GM12875 (cell line): ENCODE data around the gene KIF5C.

Experiments
- H3K4me3 ChIP-seq: one replicate; pipeline ENCODE4 v1.5.1; 2011; ENCODE audit warnings: low read depth, low read length, control low read depth
- CTCF ChIP-seq: IDR thresholded peaks from 2 replicates; pipeline ENCODE4 v1.5.1; 2011; ENCODE audit warnings: low read depth, mild to moderate bottlenecking, control low read depth, inconsistent platforms, low read length, moderate library complexity, borderline replicate concordance; ENCODE audit not compliant: insufficient read depth

KIF5C gene

DNA sequence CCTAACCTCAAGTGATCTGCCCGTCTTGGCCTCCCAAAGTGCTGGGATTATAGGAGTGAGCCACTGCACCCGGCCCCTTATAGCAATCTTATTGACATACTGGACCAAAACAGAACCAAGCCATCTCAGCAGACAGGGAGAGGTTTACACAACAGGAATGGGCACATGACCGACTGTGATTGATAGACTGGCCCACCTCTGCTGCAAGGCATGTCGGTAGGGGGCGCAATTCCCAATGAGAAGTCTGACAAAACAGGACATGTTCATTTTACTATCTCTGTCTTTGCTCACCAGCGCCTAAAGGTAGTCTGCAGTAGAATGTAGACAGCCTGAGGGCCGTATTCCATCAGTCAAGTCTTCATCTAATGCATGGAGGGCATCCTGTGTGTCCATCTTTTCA is 165.4 kb downstream of the KIF5C start:
- TF ChIP-seq CTCF, result peak; percentile 85
- H3K4me3 ChIP-seq, result no peak overlapping the region

- TF ChIP-seq CTCF, result no peak
- H3K4me3 ChIP-seq, result no peak overlapping the region
Measured at GRCh38 chr2:149041482-149041881, 166.5 kb downstream of the KIF5C start.

- no peak for TF ChIP-seq CTCF
Measured at GRCh38 chr2:149042881-149043280, 167.9 kb downstream of the KIF5C start.

DNA sequence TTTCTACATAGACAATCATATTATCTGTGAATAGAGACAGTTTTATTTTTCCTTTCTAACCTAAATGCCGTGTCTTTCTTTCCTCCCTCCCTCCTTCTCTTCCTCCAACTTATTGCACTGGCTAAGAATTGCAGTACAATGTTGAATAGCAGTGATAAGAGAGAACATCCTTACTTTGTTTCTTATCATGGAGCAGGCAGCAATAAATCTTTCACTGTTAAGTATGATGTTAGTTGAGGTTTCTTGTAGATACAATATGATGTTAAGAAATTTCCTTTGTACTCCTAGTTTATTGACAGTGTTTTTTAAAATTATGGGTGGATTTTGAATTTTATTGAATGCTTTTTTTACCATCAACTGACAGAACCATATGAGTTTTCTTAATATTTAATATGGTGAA is 169.5 kb downstream of the KIF5C start:
- H3K4me3 ChIP-seq, result no peak overlapping the region
- no peak for TF ChIP-seq CTCF

More at GRCh38 chr2:149042881-149043280, 167.9 kb downstream of the KIF5C start:
- H3K4me3 ChIP-seq, result no peak overlapping the region

DNA sequence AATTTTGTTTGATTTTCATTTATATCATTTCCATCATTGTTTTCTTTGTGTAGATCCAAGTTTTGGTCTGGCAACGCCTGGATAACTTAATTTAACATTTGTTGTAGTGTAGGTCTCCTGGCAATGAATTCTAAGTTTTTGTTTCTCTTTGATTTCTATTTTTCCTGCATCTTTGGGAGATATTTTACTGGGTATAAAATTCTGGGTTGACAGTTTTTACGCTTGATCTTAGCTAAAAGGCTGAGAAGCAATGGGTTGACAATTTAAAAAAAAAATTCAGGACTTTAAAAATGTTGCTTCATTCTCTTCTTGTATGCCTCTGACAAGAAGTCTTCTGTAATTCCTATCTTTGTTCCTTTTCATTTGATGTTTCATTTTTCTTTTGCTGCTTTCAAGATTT is 172.1 kb downstream of the KIF5C start:
- H3K4me3 ChIP-seq, result no peak overlapping the region
- no peak for TF ChIP-seq CTCF

DNA sequence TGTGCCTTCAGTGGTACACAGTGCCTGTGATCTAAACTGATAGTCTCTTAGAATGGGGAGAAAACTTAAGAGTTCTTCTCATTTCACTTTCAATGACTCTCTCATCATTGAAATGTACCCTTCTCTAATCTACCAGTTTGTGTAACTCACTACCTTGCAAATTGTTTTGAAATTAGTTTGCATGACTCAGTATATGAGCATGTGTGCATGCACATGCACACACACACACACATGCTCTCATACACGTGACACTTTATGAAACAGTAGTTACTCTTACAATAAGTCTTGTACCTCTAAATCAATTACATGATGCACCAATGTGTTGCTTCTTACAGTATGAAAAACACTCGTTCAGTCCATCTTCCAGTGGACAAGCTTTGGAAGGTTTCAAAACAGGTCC is 174.1 kb downstream of the KIF5C start:
- no peak for TF ChIP-seq CTCF
- no peak overlapping the region for H3K4me3 ChIP-seq

DNA sequence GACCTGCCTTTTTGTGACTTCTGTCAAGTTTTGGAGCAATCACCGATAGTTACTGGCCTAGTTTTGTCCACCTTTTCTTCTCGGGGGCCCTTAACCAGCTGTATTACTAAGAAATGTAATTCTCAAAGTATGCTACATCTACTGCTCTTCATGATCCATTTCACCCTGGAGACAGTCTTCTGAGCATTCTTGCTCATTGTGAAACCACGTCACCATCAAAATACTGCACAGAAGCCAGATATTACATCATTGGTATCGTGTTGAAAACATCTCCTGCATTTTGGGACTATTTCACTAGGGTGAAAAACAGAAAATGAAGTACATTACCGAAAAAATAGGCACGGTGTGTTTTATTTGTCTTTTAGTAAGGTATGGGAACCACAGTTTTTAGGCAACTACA is 175.2 kb downstream of the KIF5C start:
- no peak overlapping the region for H3K4me3 ChIP-seq
- TF ChIP-seq CTCF, result no peak
